Measurements from ENCODE around the gene PXYLP1.

DNA sequence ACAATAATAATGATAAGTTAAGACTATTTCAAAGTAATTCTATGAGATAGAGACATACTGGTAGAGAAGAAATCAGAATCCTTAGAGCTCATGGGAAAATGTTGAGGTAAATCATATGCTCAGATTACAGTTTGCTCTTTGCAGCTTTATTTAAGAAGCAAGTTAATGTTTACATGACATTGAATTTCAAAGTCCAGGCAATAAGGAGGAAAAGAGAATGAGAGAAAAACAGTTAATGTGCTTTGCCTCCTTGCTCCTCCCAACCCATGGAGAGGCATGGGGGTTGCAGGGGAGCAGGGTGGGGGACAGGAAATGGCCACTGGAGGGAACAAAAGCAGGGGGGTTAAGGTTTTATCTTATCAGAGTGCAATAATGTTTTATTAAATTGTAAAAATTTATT, 94.5 kb downstream of the PXYLP1 start:
- no peak for TF ChIP-seq EZH2 (IDR thresholded peaks at IDR 0.05; ENCODE audit: insufficient read depth, low read length)
- TF ChIP-seq, protein P1, sequence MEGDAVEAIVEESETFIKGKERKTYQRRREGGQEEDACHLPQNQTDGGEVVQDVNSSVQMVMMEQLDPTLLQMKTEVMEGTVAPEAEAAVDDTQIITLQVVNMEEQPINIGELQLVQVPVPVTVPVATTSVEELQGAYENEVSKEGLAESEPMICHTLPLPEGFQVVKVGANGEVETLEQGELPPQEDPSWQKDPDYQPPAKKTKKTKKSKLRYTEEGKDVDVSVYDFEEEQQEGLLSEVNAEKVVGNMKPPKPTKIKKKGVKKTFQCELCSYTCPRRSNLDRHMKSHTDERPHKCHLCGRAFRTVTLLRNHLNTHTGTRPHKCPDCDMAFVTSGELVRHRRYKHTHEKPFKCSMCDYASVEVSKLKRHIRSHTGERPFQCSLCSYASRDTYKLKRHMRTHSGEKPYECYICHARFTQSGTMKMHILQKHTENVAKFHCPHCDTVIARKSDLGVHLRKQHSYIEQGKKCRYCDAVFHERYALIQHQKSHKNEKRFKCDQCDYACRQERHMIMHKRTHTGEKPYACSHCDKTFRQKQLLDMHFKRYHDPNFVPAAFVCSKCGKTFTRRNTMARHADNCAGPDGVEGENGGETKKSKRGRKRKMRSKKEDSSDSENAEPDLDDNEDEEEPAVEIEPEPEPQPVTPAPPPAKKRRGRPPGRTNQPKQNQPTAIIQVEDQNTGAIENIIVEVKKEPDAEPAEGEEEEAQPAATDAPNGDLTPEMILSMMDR (IDR thresholded peaks at IDR 0.05; ENCODE audit: insufficient read depth, low read depth, low read length) = no peak

Measured in astrocyte (in vitro differentiated cells and primary cell).